Activated T-cell treated with anti-CD3 and anti-CD28 coated beads for 24 hours (primary cell): Measurements from ENCODE around the gene ATG5.
"Not testable (repeated sequence)": the region's sequence is repeated elsewhere in the genome, so short reads cannot be mapped to it uniquely, and the experiment has no call there.

ENCODE experiments used
- DNase-seq: peaks from one replicate; pipeline ENCODE4 v3.0.0-alpha.2; 2020; ENCODE audit warnings: low read depth

The ATG5 gene

DNA sequence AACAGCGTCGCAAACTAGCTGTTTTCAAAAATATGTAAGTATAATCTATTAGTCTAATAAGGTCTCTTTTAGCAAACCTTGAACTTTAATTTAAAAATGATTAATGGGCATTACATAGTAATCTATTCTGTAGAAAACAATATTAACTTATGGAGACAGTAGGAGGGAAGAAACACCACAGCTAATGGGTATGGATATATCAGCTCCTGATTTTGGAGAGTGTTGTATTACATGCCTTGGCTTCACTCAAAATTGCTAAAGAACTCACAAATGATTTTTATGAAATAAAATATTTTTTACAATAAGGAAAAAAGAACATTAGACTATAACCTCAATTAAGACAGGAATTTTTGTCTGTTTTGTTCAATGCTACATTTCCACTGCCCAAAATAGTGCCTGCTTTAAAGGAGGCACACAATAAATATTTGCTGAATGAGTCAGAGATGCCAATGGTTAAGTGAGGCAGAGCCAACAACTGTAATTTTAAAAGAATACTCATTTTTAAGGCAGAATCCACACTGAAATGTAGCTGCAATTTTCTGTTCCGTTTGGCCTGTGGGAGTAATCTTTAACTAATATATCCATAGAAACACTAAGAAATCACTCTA is 15.7 kb downstream of the ATG5 start:
- no peak for DNase-seq

DNA sequence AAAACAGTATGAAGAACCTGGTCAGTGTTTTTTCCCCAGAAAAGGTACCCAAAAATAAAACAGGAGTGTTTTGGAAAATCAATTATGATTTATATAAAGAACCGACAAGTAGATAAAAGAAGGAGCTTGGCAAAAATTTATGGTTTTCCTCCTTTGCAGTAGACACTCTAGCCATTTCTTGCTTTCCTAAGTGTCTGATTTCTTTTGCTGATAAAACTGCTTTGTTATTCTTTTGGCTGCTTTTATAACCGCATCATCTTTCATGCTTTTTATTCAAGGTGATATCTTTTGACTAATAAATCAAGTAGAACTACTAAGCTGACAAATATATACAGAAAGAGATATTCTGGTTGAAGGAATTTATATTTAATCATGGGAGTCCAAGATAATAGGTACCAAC is 16.6 kb downstream of the ATG5 start:
- no peak for DNase-seq

DNA sequence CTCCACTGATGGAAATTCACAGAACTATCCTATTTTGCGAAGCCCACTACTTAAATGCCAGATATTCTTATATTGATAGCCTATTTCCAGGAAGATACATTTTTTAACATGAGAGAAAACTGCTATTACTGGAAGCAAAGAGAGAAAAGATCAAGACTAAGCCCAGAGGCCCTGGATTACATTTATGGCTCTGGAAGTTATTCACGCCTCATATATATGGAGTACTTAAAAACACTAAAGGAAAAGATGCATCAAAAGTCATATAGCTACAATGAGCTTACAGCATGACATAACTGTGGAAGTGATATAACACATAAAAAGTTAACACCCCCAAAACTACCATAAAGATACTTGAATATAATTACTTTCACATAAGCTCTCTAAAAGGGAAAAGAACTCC is 19.8 kb downstream of the ATG5 start:
- no peak for DNase-seq

DNA sequence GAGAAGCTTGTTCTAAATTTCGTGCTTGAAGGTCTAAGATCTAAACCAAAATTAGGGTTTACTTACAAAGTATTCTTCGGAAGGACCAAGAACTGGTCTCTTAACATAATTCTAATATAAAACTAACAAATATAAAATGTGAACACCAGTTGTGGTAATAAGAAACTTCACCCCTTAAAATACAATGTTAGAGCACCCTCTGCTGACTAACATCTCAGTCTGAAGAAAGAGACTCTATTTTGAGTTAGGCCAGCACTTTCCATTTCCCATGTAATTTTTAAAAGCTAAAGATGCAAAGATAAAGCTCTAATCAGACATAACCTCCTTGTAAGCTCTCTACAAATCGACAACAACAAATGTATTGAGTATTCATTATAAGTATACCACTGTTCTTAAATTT is 24.6 kb downstream of the ATG5 start:
- DNase-seq: no peak

DNA sequence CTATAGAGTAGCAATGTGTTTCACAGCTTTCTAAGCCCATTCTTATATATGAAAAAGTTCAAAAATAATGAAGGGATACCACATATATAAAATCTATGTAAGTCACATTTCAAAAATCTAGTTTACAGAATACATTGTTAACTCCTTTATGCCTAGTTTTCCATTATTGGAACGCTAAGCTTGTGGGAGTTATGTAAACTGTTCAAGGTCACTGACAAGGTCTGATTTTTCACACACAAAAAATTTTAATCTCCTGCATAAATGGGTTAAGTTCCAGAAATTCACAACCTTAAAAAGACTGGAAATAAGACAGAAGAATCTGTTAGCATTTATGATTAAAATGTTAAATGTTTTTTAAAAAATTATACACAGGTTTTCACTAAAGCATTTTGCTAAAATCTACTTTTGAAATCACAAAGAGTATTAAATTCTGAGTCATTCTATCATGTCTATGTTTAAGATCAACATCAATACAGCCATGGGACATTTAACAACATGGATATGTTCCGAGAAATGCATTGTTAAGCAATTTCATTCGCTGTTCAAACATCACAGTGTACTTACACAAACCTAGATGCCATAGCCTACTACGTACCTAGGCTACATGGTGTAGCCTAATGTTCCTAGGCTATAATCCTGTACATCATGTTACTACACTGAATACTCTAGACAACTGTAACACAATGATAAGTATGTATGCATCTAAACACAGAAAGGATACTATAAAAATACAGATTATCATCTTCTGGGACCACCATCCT is 25.4 kb downstream of the ATG5 start:
- DNase-seq: no peak

DNA sequence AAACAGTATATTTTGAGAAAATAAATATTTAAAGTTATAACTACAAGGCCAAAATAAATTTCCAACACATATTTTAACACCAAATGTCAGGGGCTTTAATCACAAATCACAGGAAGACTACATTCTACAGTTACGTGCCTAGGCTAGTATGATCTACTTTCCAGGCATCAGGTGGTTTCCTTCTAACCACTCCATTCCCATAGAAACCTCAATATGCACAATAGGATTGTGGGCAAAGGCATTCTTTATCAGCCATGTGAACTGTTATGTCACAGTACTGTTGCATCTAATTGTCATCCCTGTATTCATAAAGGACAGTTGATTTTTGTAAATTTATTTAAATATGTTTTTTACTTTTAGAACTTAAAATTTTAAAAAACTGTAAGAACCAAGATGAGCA is 32.4 kb downstream of the ATG5 start:
- no peak for DNase-seq

DNA sequence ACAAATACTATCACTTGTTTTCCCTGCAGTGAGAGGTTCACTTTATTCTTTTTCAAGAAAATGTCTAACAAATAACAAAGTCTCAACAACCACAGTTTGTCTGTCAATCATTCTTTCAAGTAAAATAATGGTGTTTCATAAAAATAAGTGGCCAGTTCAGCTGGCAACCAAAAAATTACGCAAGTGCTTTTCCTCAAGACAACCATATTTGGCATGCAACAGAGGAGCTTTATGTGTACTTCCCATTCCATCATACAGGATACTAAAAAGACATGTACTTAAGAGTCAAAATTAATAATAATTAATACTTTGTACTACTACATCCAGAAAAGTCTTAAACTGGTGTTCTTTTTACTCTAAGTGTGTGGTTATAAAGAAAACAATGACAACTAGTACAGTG is 34.6 kb downstream of the ATG5 start:
- no peak for DNase-seq

DNA sequence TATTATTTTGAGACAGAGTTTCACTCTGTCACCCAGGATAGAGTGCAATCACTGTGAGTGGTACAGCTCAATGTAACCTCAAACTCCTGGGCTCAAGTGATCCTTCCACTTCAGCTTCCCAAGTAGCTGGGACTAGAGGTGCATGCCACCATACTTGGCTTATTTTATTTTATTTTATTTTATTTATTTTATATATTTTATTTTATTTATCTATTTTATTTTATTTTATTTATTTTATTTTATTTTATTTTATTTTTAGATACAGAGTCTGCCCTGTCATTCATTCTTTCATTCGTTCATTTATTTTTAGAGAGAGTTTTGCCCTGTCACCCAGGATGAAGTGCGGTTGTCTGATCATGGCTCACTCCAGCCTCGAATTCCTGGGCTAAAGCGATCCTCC is 35.5 kb downstream of the ATG5 start:
- no peak for DNase-seq

DNA sequence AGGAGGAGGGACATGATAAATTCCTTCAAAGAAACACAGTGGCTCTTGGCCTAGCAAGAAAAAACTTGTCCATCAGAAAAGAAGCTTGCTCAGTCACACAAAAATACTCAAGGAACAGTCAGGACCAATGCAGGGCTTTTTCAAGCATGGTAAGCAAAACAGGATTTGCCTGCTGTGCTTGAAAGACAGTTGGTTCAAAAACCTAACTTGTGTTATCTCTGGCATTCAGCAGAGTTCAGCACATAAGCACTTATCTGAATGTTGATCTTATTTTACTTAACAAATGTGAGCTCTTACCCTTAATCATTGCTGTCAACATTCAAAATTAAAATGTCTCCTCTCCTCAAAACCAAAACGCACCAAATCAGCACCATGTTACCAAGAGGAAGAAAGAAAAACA is 38.3 kb downstream of the ATG5 start:
- DNase-seq: no peak

DNA sequence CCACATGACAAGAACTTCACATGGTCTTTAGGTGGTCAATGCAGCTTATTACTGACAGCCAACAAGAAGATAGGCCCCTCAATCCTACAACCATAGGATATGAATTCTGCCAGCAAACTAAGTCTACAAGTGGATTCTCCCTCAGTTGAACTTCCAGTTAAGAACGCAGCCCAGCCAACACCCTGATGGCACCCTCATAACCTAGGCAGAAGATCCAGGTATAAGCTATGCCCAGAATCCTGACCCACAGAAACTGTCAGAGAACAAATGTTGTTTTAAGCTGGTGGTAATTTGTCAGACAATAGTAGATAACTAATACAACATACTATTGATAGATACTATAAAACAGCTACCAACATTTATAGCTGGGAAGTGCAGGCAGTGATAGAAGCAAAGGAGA is 38.8 kb downstream of the ATG5 start:
- no peak for DNase-seq

DNA sequence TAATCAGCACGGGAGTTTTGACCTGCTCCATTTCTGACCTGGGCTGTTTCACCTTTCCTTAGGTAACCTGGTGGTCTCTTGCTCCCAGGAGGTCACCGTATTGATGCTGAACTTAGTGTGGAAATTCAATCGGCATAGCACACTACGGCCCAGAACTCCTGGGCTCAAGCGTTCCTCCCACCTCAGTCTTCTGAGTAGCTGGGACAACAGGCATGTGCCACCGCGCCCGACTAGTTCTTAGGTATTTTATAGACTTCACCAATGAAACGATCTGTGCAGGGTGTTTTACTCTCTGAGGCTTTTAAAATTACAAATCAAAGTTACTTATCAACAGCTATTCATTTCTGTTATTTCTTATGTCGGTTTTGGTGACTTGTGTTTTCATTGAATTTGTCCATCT is 42.1 kb downstream of the ATG5 start:
- no peak for DNase-seq

DNA sequence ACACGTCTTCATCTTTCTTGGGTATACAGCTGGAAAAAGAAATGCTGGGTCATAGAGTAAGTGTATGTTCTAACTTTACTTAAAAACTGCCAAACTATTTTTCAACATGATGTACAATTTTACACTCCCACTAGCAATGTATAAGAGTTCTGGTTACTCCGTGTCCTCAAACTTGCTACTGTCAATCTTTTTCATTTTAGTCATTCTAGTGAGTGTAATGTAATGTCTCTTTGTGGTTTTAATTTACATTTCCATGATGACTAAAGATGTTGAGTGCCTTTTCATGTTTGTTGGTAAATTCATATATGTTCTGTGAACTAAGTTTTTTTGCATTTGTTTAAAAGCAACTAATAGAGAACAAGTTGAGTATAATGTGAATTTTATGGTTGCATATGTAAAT is 43.9 kb downstream of the ATG5 start:
- DNase-seq: no peak

DNA sequence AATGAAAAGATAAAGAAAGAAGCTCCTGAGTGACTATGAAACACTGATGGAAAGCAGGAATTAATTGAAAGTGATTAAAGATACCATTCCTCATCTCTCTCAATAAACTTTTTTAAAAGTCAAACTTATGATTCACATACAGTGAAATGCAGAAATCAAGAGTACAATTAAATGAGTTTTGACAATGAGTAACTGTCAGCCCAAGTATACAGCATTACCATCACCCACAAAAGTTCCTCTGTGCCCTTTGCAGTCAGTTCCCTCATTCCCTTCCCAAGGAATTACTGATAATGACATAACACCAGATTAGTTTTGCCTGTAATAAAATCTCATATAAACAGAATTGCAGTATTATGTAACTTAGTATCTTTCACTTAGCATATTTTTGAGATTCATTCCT is 44.5 kb downstream of the ATG5 start:
- DNase-seq: no peak

DNA sequence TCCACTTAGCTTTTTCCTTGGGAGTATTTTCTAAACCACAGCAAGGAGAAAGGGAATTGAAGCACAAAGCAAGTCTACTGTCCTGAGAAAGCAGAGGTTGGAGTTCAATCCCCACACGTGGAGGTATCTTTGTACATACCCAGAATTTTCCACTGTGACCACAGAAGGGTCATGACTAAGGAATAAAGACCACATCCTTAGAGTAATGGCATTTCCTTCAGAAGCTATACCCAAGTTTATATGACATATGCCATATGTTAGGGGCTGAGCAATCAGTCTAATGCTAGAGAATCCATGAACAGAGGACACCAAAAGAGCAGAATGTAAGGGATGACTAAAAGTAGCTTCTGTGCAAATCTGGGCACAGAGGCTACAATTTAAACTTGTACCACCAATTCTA is 46.4 kb downstream of the ATG5 start:
- no peak for DNase-seq

DNA sequence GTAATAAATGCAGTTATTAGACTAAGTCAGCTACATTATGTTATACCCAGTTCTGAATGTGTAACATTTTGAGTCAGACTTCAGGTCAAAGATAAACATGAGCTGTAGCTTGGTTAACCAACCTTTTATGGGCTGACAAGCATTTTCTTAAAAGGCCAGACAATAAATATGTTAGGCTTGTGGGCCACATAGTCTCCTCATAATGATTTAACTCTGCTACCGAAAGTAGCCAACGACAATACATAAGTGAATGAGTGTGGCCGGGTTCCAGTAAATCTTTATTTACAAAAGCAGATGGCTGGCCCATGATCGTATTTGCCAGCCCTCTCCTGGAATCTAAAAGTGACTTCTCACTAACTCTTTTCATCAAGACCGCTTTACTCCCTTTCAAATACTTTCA is 49.9 kb downstream of the ATG5 start:
- DNase-seq: no peak

DNA sequence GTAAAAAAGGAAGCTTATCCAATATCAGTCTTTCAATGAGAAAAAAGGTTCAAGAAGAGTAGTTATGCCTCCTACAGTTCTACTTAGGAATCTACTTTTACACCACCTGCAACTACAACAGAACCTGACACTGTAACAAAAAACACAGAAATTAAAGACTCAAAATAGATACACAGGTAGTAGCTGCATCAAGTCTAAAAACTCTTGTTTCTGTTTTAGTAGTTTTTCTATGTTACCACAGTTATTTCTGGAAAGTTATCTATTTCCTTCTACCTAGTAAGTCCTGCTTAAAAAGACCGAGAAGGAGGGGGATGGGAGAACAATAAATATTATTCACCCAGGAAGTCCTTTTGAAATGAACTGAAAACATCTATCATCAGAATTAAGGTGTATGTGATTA is 52.5 kb downstream of the ATG5 start:
- DNase-seq: no peak

DNA sequence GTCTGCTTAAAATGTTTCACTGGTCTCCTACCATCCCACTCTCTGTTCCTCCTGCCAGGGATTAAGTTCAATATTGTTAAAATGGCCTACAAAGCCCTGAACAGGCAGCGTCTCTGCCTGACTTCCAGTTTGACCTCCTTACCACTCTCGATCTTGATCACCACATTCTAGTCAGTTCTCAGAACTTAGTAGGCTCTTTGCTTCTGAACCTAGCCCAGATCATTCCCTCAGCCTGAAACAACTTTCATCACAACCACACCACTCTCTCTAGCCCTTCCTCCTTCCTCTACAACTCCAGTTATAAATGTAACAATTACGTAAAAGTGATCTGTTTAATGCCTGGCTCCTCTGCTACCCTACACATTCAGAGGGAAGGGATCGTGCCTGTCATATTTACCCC is 53.3 kb downstream of the ATG5 start:
- no peak for DNase-seq

DNA sequence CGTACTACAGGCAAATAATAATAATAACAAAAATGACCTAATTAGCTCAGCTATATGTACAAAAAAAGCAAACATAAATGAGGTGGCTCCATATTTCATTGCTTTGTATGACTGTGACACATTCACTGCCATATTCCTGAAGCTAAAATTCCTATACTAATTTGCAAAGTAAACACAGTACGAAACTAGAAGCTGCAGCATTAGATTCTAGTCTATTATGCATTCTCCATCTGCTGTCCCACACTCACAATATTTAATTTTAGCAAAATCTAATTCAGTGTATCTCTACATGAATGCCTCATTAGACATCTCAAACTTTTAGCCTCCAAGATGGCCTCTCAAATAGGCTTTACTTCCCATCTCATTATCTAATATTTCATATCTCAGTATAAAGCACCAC is 55.1 kb downstream of the ATG5 start:
- DNase-seq: no peak

DNA sequence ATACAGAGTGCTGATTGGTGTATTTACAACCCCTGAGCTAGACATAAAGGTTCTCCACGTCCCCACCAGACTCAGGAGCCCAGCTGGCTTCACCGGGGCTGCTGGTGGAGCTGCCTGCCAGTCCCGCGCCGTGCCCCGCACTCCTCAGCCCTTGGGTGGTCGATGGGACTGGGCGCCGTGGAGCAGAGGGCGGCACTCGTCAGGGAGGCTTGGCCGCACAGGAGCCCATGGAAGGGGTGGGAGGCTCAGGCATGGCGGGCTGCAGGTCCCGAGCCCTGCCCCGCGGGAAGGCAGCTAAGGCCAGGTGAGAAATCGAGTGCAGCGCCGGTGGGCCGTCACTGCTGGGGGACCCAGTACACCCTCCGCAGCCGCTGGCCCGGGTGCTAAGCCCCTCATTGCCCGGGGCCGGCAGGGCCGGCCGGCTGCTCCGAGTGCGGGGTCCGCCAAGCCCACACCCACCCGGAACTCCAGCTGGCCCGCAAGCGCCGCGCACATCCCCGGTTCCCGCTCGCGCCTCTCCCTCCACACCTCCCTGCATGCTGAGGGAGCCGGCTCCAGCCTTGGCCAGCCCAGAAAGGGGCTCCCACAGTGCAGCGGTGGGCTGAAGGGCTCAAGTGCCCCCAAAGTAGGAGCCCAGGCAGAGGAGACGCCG is 56.2 kb downstream of the ATG5 start:
- not testable (repeated sequence) for DNase-seq

DNA sequence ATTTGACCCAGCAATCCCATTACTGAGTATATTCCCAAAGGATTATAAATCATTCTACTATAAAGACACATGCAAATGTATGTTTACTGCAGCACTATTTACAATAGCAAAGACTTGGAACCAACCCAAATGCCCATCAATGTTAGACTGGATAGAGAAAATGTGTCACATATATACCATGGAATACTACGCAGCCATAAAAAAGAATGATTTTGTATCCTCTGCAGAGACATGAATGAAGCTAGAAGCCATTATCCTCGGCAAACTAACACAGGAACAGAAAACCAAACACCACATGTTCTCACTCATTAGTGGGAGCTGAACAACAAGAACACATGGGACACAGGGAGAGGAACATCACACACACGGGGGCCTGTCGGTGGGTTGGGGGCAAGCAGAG is 57.1 kb downstream of the ATG5 start:
- not testable (repeated sequence) for DNase-seq

DNA sequence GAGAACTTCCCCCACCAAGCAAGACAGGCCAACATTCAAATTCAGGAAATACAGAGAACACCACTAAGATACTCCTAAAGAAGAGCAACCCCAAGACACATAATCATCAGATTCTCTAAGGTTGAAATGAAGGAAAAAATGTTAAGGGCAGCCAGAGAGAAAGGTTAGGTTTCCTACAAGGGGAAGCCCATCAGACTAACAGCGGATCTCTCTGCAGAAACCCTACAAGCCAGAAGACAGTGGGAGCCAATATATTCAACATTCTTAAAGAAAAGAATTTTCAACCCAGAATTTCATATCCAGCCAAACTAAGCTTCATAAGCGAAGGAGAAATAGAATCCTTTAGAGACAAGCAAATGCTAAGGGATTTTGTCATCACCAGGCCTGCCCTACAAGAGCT is 61.1 kb downstream of the ATG5 start:
- DNase-seq: not testable (repeated sequence)

DNA sequence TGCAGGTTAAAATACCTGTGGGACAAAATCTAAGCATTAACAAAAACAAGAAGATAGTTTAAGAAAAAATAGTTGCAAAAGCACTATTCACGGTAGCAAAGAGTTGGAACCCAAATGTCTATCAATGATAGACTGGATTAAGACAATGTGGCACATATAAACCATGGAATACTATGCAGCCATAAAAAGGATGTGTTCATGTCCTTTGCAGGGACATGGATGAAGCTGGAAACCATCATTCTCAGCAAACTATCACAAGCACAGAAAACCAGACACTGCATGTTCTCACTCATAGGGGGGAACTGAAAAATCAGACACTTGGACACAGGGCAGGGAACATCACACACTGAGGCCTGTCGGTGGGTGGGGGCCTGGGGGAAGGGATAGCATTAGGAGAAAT is 65.8 kb downstream of the ATG5 start:
- DNase-seq: not testable (repeated sequence)

DNA sequence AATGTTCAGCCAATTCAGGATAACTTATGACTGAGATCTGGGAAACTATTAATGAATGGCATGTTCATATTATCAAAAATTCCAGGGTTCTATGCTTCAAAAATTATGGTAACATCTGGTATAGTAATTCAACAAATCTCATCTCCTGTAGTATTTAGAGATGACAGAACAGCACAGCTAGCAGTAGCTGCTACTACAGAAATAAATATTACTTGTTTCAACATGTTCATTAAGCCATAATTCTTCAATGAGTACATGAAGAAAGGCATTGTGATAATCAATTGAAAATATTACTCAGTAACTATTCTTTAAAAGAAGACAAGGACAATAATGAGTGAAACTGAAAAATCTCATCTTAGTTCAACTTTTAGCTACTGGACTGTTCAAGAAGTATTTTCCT is 66.8 kb downstream of the ATG5 start:
- no peak for DNase-seq

DNA sequence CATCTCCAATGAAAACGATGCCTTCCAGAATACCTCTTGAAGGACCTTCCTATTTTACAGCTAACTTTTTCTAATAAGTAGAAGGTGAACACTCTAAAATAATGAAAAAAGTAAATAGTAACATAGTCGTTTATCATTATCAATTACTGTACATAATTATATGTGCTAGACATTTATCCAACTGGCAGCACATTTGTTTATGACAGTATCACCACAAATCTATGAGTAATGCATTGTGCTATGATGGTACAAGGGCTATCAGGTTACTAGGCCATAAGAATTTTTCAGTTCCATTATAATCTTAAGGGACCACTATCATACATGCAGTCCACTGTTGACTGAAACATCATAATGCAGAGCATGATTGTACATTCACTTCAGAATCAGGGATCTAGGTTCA is 68.4 kb downstream of the ATG5 start:
- no peak for DNase-seq
